ENCODE measurements around the gene HCRTR1.
A peak's percentile ranks its signal among the peaks of the same experiment; 100 is the strongest.

The HCRTR1 gene

GRCh38 chr1:31615939-31616338 is 1.6 kb upstream of the HCRTR1 start:
- no peak for TF ChIP-seq CTCF (IDR thresholded peaks at IDR 0.05; ENCODE audit: low read depth, low read length, missing control alignments)

GRCh38 chr1:31617916-31618746 is 642 bp downstream of the HCRTR1 start:
- in situ Hi-C loops (cut with HindIII; ENCODE audit: low sequenced_read_pairs) = no loop called here
- peak overlapping the region; percentile 47 for H3K4me3 ChIP-seq (ENCODE audit: low read depth, low read length)
- no peak for DNase-seq (ENCODE audit: low read depth)
- peak; percentile 79 for TF ChIP-seq CTCF (IDR thresholded peaks at IDR 0.05; ENCODE audit: low read depth, low read length, missing control alignments)

More at GRCh38 chr1:31615939-31616338, 1.6 kb upstream of the HCRTR1 start:
- in situ Hi-C loops (cut with HindIII; ENCODE audit: low sequenced_read_pairs) = no loop called here
- DNase-seq (ENCODE audit: low read depth) = no peak
- H3K4me3 ChIP-seq (ENCODE audit: low read depth, low read length) = no peak overlapping the region

GRCh38 chr1:31618916-31619846 is 1.7 kb downstream of the HCRTR1 start:
- no peak for DNase-seq (ENCODE audit: low read depth)
- in situ Hi-C loops (cut with HindIII; ENCODE audit: low sequenced_read_pairs) = no loop called here
- no peak for TF ChIP-seq CTCF (IDR thresholded peaks at IDR 0.05; ENCODE audit: low read depth, low read length, missing control alignments)
- no peak overlapping the region for H3K4me3 ChIP-seq (ENCODE audit: low read depth, low read length)

- no peak for DNase-seq (ENCODE audit: low read depth)
- in situ Hi-C loops (cut with HindIII; ENCODE audit: low sequenced_read_pairs) = no loop called here
- H3K4me3 ChIP-seq (ENCODE audit: low read depth, low read length) = no peak overlapping the region
- no peak for TF ChIP-seq CTCF (IDR thresholded peaks at IDR 0.05; ENCODE audit: low read depth, low read length, missing control alignments)
These were observed 3.4 kb downstream of the HCRTR1 start for GRCh38 chr1:31620631-31621497.

- in situ Hi-C loops (cut with HindIII; ENCODE audit: low sequenced_read_pairs) = no loop called here
- H3K4me3 ChIP-seq (ENCODE audit: low read depth, low read length) = no peak overlapping the region
- no peak for TF ChIP-seq CTCF (IDR thresholded peaks at IDR 0.05; ENCODE audit: low read depth, low read length, missing control alignments)
- DNase-seq (ENCODE audit: low read depth) = no peak
These were observed 4.0 kb downstream of the HCRTR1 start for GRCh38 chr1:31621498-31621820.

Measured in astrocyte of the cerebellum (primary cell).